HepG2 (cell line): Measurements from ENCODE around the gene SHISA9. TPM values are rescaled to one million over a fixed set of nuclear protein-coding genes. Genes with fewer than 3 reads are reported as not detected.

Experiments
- ATAC-seq: fragments of 200-7000 bp; cut with Tn5 transposase; 3 replicates; pipeline ENCODE4 v1.9.1; 2020; ENCODE audit warnings: mild to moderate bottlenecking, moderate library complexity
- BruUV-seq: library from RNA; stranded (reverse); fragments of 400-500 nt; replicated peaks from 2 replicates; lab custom pipeline; 2021; lab: Mats Ljungman, UMichigan
- CTCF ChIA-PET: fragments of 300-600 bp; formaldehyde crosslinking; extraction: SDS; loops from one replicate; lab custom pipeline; 2021; ENCODE audit warnings: low total read pairs, inconsistent platforms, low intra/inter-chr PET ratio; lab: Yijun Ruan, JAX
- POLR2A ChIA-PET: fragments of 350-600 bp; sonication (Branson Sonifier 250); formaldehyde crosslinking; loops from one replicate; lab custom pipeline; 2020; ENCODE audit warnings: antibody characterized with exemption, inconsistent platforms; lab: Yijun Ruan, JAX
- DNase-seq: peaks from one replicate; pipeline ENCODE4 v3.0.0-alpha.2; 2015; ENCODE audit warnings: low spot score
- FAIRE-seq: peaks from 3 replicates; lab custom pipeline; 2011; peaks lifted over from hg19 to GRCh38; lab: Jason Lieb, UNC
- H2AFZ ChIP-seq: one replicate; pipeline ENCODE4 v1.6.1; 2011; ENCODE audit warnings: low read length, inconsistent platforms
- H3K27ac ChIP-seq: fragments of 300-600 bp; 3 replicates; pipeline ENCODE4 v1.8.0; 2011; ENCODE audit warnings: mixed run types, mild to moderate bottlenecking, mixed read lengths, low read length, inconsistent platforms; ENCODE audit not compliant: insufficient read depth; ENCODE audit errors: extremely low read length
- H3K27me3 ChIP-seq, 2 experiments: fragments of 200-600 bp in 1 of 2; 2 replicates in 1 of 2; 3 replicates in 1 of 2; pipeline versions ENCODE4 v1.6.0 to v1.8.0; 2011; ENCODE audit warnings: low read length in 2 of 2, mild to moderate bottlenecking in 2 of 2, moderate library complexity in 2 of 2, inconsistent platforms in 1 of 2; ENCODE audit not compliant: insufficient read depth in 2 of 2, control insufficient read depth in 1 of 2
- H3K36me3 ChIP-seq, 2 experiments: fragments of 200-600 bp in 1 of 2; replicated peaks in 1 of 2; 2 replicates in 1 of 2; 3 replicates in 1 of 2; pipeline versions ENCODE4 v1.5.1 to v1.8.0; 2011; ENCODE audit warnings: low read length in 2 of 2, inconsistent platforms in 1 of 2; ENCODE audit not compliant: insufficient read depth in 2 of 2, control insufficient read depth in 1 of 2
- H3K4me1 ChIP-seq: 2 replicates; pipeline ENCODE4 v1.5.1; 2012; ENCODE audit warnings: low read length, inconsistent platforms; ENCODE audit not compliant: insufficient read depth
- H3K4me2 ChIP-seq: 2 replicates; pipeline ENCODE4 v1.6.0; 2011; ENCODE audit warnings: low read depth, low read length, inconsistent platforms
- H3K4me3 ChIP-seq, 3 experiments: fragments of 200-600 bp in 1 of 3; sonication (generic), shearing (Covaris generic) in 1 of 3; replicated peaks in 1 of 3; 2 replicates each; pipeline ENCODE4 v1.5.1; 2011 to 2016; ENCODE audit warnings: low read length in 3 of 3, inconsistent platforms in 2 of 3, low read depth in 2 of 3, mild to moderate bottlenecking in 2 of 3, control low read depth in 1 of 3, mixed read lengths in 1 of 3; ENCODE audit not compliant: insufficient read depth in 1 of 3
- H3K79me2 ChIP-seq: one replicate; pipeline ENCODE4 v1.6.1; 2011; ENCODE audit warnings: low read length, inconsistent platforms; ENCODE audit not compliant: insufficient read depth
- H3K9ac ChIP-seq: 2 replicates; pipeline ENCODE4 v1.6.0; 2011; ENCODE audit warnings: mild to moderate bottlenecking, low read depth, low read length, inconsistent platforms; ENCODE audit not compliant: insufficient read depth
- H3K9me3 ChIP-seq: 2 replicates; pipeline ENCODE4 v1.5.1; 2012; ENCODE audit warnings: mild to moderate bottlenecking, low read length
- H4K20me1 ChIP-seq: 2 replicates; pipeline ENCODE4 v1.6.0; 2011; ENCODE audit warnings: inconsistent platforms, mild to moderate bottlenecking, low read length, moderate library complexity; ENCODE audit not compliant: insufficient read depth
- ADNP ChIP-seq: sonication (generic); formaldehyde crosslinking; IDR thresholded peaks from 2 replicates; pipeline ENCODE4 v1.4.0; 2020; ENCODE audit warnings: missing genetic modification reagents
- ARHGAP35 ChIP-seq: sonication (generic); formaldehyde crosslinking; IDR thresholded peaks from 2 replicates; pipeline ENCODE4 v1.9.0; 2022; ENCODE audit warnings: mild to moderate bottlenecking, inconsistent platforms, moderate library complexity, missing genetic modification reagents, borderline replicate concordance
- DR1 ChIP-seq: sonication (generic); formaldehyde crosslinking; IDR thresholded peaks from 2 replicates; pipeline ENCODE4 v1.8.0; 2021; ENCODE audit warnings: mild to moderate bottlenecking, missing genetic modification reagents, inconsistent platforms
- ELF3 ChIP-seq: IDR thresholded peaks from 2 replicates; pipeline ENCODE4 v1.6.1; 2016; ENCODE audit warnings: missing genetic modification reagents, missing compliant biosample characterization
- ETV6 ChIP-seq: sonication (generic); formaldehyde crosslinking; conservative IDR thresholded peaks from 2 replicates; pipeline ENCODE4 v1.4.0; 2020; ENCODE audit warnings: missing genetic modification reagents
- GATA4 ChIP-seq: sonication (generic); IDR thresholded peaks from 2 replicates; pipeline ENCODE4 v1.6.1; 2016; ENCODE audit warnings: antibody characterized with exemption, low read depth, borderline replicate concordance
- GRHL1 ChIP-seq: sonication (generic); formaldehyde crosslinking; conservative IDR thresholded peaks from 2 replicates; pipeline ENCODE4 v1.8.0; 2022; ENCODE audit warnings: missing genetic modification reagents
- GTF3A ChIP-seq: sonication (generic); formaldehyde crosslinking; conservative IDR thresholded peaks from 2 replicates; pipeline ENCODE4 v1.4.0; 2020; ENCODE audit warnings: mild to moderate bottlenecking, missing genetic modification reagents
- JARID2 ChIP-seq: sonication (generic); formaldehyde crosslinking; IDR thresholded peaks from 2 replicates; pipeline ENCODE4 v1.8.1; 2023; ENCODE audit warnings: missing genetic modification reagents, inconsistent platforms; ENCODE audit not compliant: insufficient replicate concordance
- MAFK ChIP-seq, 2 experiments: IDR thresholded peaks in 1 of 2; conservative IDR thresholded peaks in 1 of 2; 2 replicates each; pipeline ENCODE4 v1.6.1; 2011; ENCODE audit warnings: improper control_type of control experiment in 2 of 2, low read length in 2 of 2
- MTF2 ChIP-seq: sonication (generic); formaldehyde crosslinking; IDR thresholded peaks from 2 replicates; pipeline ENCODE4 v1.5.0; 2020; ENCODE audit warnings: missing genetic modification reagents, borderline replicate concordance
- NFYB ChIP-seq: sonication (generic); formaldehyde crosslinking; IDR thresholded peaks from 2 replicates; pipeline ENCODE4 v1.4.0; 2020; ENCODE audit warnings: missing genetic modification reagents
- PHB2 ChIP-seq: fragments of 450-650 bp; IDR thresholded peaks from 2 replicates; pipeline ENCODE4 v1.6.1; 2018; ENCODE audit not compliant: partially characterized antibody
- SP4 ChIP-seq: sonication (generic); formaldehyde crosslinking; IDR thresholded peaks from 2 replicates; pipeline ENCODE4 v1.8.1; 2023; ENCODE audit warnings: mild to moderate bottlenecking, missing genetic modification reagents
- YEATS4 ChIP-seq: sonication (generic); formaldehyde crosslinking; IDR thresholded peaks from 2 replicates; pipeline ENCODE4 v1.4.0; 2020; ENCODE audit warnings: missing genetic modification reagents, borderline replicate concordance
- ZBTB25 ChIP-seq: IDR thresholded peaks from 2 replicates; pipeline ENCODE4 v1.6.1; 2018; ENCODE audit warnings: missing genetic modification reagents
- ZNF17 ChIP-seq: sonication (generic); formaldehyde crosslinking; IDR thresholded peaks from 2 replicates; pipeline ENCODE4 v1.5.0; 2020; ENCODE audit warnings: mild to moderate bottlenecking, missing genetic modification reagents
- ZNF205 ChIP-seq: IDR thresholded peaks from 2 replicates; pipeline ENCODE4 v1.6.1; 2018; ENCODE audit warnings: missing biosample characterization, missing genetic modification reagents
- ZNF746 ChIP-seq: sonication (generic); formaldehyde crosslinking; IDR thresholded peaks from 2 replicates; pipeline ENCODE4 v1.8.0; 2022; ENCODE audit warnings: mild to moderate bottlenecking, missing genetic modification reagents
- WGBS: methylation state at CpG from one replicate; pipeline ENCODE4 v1.1.6; 2017; ENCODE audit warnings: low lambda C conversion rate; 5-methylcytosine and 5-hydroxymethylcytosine counted together
- in situ Hi-C: cut with HindIII; loops from 2 replicates; pipeline ENCODE4 v1.10.0; 2017; ENCODE audit warnings: low pct_unique_long_range_greater_than_20kb; ENCODE audit not compliant: extremely low pct_ligation_motif_present
- intact Hi-C: fragments of 100-400 bp; cut with micrococcal nuclease; formaldehyde crosslinking; loops from one replicate; pipeline ENCODE4 v1.10.0; 2022; ENCODE audit not compliant: unreplicated experiment
- polyA plus RNA-seq, 8 experiments: library from polyadenylated mRNA; depleted of rRNA in 3 of 8; stranded (reverse) in 7 of 8; unstranded in 1 of 8; fragments of >200 nt; fragmentation: Illumina TruSeq in 4 of 8; extraction: Trizol in 4 of 8; gene quantifications; 2 replicates each; pipeline versions ENCODE4 v1.2.1 to v1.2.3, GENCODE V29; 2011 to 2016; ENCODE audit warnings: low read depth in 4 of 8, missing spikeins in 1 of 8, mixed read lengths in 1 of 8; ENCODE audit not compliant: insufficient read depth in 1 of 8
- total RNA-seq, 5 experiments: library from RNA; depleted of rRNA; stranded (reverse); fragments of >200 nt; fragmentation: Illumina TruSeq; extraction: Trizol; gene quantifications; 2 replicates each; pipeline ENCODE4 v1.2.3, GENCODE V29; 2016; ENCODE audit warnings: low read depth in 1 of 5

SHISA9 gene
- total and polyA plus RNA-seq, 2 of the 13 experiments (the other 11 are each of a cell fraction or from before 2014, with no cell fraction given) = 0.01 TPM; not detected in 1

- Histone ChIP-seq H4K20me1 (0 out of 2 replicates have a peak, but pooled peaks cover 3% of the 10 kb centered on the region), H3K4me1 (no peaks in the 10 kb centered on the region), H3K4me2 (no peak overlapping the region), H2AFZ (no peak overlapping the region), H3K9ac (no peak overlapping the region), H3K27me3 (peaks cover 0 to 7% of the 10 kb centered on the region in 2 experiments; a peak in 2 of 5 replicates), H3K36me3 (no peaks in the 10 kb centered on the region), H3K4me3 (no peak overlapping the region), H3K9me3 (no peaks in the 10 kb centered on the region), H3K79me2 (no peaks in the 10 kb centered on the region), H3K27ac (no peak overlapping the region)
- no TSS peak for BruUV-seq
- TF ChIP-seq JARID2 (CRISPR knock-in tag) = no peak
- TF ChIP-seq ETV6 (CRISPR knock-in tag) = no peak
- no peak for TF ChIP-seq NFYB (CRISPR knock-in tag)
- TF ChIP-seq GRHL1 (CRISPR knock-in tag) = no peak
- no peak for TF ChIP-seq ARHGAP35 (CRISPR knock-in tag)
- no peak for TF ChIP-seq ADNP (CRISPR knock-in tag)
- TF ChIP-seq ZNF205 (CRISPR knock-in tag) = no peak
- TF ChIP-seq MTF2 (CRISPR knock-in tag) = no peak
- TF ChIP-seq GTF3A (CRISPR knock-in tag) = no peak
- TF ChIP-seq ZNF746 = no peak
- TF ChIP-seq ZNF17 (CRISPR knock-in tag) = no peak
- no peak for TF ChIP-seq SP4 (CRISPR knock-in tag)
- TF ChIP-seq ZBTB25 (CRISPR knock-in tag) = no peak
- no peak for TF ChIP-seq GATA4
- no peak for TF ChIP-seq MAFK (conservative IDR thresholded peaks at IDR 0.05 in 1 of 2, IDR thresholded peaks at IDR 0.05 in 1 of 2; ENCODE audit: low read length in 2 of 2)
- no peak for TF ChIP-seq ELF3 (CRISPR knock-in tag)
- no peak for TF ChIP-seq PHB2
- TF ChIP-seq DR1 (CRISPR knock-in tag) = no peak
- TF ChIP-seq YEATS4 (CRISPR knock-in tag) = no peak
- intact Hi-C loops (no loop called here), in situ Hi-C loops (no loop called here)
- DNase-seq (no peak), FAIRE-seq (no peak), ATAC-seq (no peak)
- POLR2A ChIA-PET = no interaction called here
- CTCF ChIA-PET = no interaction called here
- 2% methylated on average over 7 of the region's 7 CpGs for WGBS
These were observed 23.8 kb downstream of the SHISA9 start for GRCh38 chr16:12925026-12925800.
